NCI-H524 (cell line): ENCODE results near the gene KCTD17.

Source experiments
- DNase-seq, 2 experiments: peaks; one replicate each; lab custom pipeline; 2025; lab: John Stamatoyannopoulos, UW

The KCTD17 gene

DNA sequence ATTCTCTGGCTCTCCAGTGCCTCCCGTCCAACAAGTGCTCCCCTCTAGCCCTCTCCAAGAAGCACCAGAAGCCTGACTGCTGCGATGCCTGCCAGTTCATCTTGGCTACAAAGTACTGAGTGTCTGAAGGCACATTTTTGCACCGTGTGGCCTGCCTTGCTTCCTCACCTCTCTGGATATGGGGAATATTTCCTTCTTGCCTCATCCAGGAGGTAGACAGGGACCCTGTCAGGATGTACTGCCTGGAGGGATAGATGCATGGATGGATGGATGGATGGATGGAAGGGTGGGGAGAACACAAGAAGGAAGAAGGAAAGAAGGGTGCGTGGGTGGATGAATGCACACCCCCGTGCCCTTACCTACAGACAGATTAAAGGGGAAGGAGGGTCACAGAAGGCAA is 27.6 kb downstream of the KCTD17 start:
- DNase-seq: no peak

DNA sequence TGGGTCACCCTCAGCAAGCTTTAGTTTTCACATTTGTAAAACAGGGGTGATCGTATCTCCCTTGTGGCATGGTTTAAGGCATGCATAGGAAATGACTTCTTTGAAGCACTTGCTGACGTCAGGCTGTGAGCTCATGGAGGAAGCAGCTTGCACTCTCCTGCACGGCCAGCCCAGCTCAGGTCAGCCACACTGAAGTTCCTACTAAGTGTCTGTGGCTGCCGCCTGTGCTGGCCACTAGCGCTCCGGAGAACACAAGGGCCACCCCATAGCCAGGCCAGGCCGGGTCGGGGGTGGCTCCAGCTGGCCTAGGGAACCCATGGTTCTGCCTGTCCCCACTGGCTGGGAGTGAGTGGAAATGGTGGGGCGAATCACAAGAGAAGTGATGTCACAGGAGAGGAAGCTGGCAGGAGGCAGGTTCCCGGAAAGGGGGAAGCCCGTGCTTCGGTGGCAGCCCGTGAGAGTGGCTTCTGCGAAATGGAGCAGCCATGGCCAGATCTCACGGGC is 28.2 kb downstream of the KCTD17 start:
- DNase-seq: no peak

DNA sequence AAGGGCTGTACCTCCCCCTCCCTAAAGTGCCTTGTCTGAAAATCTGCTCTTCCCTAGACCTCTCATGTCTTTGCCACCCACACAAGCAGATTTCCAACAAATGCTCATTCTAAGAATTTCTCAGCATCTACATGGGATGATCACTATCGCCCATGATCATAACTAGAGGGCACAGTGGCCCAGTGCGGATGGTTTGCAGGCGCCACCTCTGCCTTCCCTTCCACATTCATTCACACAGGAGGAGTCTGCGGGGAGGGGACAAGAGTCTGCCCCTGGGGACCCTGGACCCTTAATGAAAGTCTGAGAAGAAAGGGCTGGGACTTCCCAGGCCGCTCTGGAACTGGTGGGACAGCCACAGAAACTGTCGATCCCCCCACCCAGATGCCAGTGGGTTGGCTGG is 28.9 kb downstream of the KCTD17 start:
- no peak for DNase-seq

GRCh38 chr22:37080838-37081237 is 29.3 kb downstream of the KCTD17 start:
- DNase-seq: no peak

GRCh38 chr22:37082251-37082873 is 30.8 kb downstream of the KCTD17 start:
- no peak for DNase-seq

- DNase-seq: no peak
These were observed 32.4 kb downstream of the KCTD17 start for GRCh38 chr22:37083914-37084313.

GRCh38 chr22:37084385-37084784 is 32.8 kb downstream of the KCTD17 start:
- no peak for DNase-seq

- DNase-seq: no peak
These were observed 34.6 kb downstream of the KCTD17 start for GRCh38 chr22:37086184-37086583.

- DNase-seq: peak in 1 of 2 experiments; percentile 63
These were observed 36.6 kb downstream of the KCTD17 start for GRCh38 chr22:37088108-37088605.

GRCh38 chr22:37088750-37089408 is 37.3 kb downstream of the KCTD17 start:
- DNase-seq: no peak

DNA sequence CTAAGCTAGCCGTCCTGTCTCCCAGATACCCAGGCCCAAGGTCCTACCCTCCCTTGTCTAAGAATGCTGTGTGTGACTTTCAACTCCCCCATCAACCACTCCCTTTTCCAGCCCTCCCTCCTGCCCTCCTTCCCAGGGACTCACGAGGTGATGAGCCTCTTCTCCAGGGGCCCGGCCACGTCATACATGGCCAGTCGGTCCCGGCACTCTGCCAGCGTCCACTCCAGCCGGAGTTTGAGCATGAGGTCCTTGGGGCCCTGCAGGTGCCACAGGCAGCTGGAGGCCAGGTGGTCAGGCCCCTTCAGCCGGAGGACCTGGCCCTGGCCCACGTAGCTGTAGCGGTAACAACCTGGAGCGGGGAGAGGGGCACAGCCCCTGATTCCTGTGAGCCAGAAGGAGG is 37.9 kb downstream of the KCTD17 start:
- DNase-seq: peak in 1 of 2 experiments; percentile 43

DNA sequence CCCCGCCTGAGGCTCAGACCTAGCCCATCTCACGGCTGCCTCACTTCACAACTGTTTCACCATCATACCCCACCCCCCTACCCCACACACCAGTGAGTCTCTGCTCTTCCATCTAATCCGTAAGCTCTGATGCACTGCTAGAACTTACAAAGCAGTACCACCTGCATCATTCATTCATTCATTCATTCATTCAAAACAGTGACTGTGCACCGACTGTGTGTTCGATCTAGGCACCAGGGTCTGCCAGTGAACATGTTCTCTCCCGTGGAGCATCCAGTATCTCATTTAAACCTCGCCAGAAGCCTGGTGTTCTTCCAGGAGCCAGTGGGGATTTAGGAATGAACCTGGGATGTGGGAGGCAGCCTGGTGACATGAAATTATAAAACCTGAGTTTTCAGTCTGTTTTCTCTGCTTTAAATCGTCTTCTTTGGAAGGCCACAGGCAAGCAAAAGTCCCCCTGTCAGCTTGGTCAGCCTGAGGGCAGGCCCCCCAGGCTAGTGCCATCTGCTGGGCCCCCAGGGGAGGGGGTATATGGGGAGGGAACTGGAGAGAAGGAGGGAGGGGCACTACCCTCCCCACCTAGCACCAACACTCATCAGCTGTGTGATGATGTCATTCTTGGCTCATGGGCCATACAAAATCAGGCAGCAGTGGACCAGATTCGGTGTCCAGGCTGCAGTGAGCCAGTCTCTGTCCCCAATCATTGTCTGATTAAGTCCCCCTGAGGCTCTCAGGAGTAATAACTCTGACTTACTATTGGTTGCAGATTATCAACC is 39.6 kb downstream of the KCTD17 start:
- peak in 1 of 2 experiments; percentile 43 for DNase-seq

DNA sequence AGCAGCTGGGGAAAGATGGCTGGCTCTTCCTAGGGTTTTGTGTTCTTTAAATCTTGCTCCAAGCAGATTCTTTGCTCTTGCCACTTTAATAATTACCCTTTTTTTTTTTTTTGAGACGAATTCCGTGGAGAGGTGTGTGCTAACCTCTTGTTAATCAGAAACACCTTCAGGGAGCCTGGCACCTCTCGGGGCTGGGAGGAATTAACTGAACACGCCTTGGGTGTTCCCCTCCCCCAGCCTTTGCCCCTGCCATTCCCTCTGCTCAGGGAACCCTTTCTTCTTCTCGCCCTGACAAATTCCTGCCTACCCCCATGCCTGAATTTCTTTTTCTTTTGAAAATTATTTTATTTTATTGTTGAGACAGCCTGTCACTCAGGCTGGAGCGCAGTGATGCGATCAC is 40.5 kb downstream of the KCTD17 start:
- no peak for DNase-seq

GRCh38 chr22:37092997-37093396 is 41.5 kb downstream of the KCTD17 start:
- no peak for DNase-seq

DNA sequence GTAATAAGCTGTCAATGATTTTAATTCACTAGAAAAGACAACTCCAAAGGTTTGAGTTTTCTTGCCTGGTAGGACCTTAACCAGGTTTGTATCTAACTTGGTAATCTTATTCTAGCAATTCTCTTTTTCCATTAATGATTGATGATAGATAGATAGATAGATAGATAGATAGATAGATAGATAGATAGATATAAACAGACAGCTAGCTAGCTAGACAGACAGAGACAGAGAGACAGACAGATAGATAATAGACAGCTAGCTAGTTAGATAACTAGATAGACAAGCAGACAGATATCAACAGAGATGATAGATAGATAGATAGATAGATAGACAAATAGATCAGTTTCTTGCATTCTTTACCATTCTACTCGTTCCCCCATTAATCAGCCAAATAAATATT is 42.7 kb downstream of the KCTD17 start:
- no peak for DNase-seq

DNA sequence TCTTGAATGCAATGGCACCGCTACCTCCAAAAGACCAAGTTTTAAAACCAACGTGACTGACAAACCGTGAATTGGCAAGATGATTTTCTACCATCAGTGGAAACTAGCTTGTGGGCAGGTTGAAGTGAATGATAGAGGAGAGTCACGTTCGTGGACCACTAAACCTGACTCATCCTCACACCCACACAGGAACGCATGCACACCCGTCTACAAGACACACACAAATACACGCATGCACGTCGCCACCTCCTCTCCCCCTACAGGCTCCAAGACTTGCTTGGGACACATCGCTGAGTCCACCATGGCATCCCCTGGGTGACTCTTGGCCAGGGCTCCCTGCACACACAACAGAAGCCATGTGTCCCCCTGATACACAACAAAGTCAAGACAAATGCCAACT is 43.6 kb downstream of the KCTD17 start:
- no peak for DNase-seq

GRCh38 chr22:37097346-37097745 is 45.8 kb downstream of the KCTD17 start:
- DNase-seq: no peak

GRCh38 chr22:37098976-37099591 is 47.5 kb downstream of the KCTD17 start:
- no peak for DNase-seq

- peak in 1 of 2 experiments; percentile 52 for DNase-seq
These were observed 49.1 kb downstream of the KCTD17 start for GRCh38 chr22:37100589-37101127.

DNA sequence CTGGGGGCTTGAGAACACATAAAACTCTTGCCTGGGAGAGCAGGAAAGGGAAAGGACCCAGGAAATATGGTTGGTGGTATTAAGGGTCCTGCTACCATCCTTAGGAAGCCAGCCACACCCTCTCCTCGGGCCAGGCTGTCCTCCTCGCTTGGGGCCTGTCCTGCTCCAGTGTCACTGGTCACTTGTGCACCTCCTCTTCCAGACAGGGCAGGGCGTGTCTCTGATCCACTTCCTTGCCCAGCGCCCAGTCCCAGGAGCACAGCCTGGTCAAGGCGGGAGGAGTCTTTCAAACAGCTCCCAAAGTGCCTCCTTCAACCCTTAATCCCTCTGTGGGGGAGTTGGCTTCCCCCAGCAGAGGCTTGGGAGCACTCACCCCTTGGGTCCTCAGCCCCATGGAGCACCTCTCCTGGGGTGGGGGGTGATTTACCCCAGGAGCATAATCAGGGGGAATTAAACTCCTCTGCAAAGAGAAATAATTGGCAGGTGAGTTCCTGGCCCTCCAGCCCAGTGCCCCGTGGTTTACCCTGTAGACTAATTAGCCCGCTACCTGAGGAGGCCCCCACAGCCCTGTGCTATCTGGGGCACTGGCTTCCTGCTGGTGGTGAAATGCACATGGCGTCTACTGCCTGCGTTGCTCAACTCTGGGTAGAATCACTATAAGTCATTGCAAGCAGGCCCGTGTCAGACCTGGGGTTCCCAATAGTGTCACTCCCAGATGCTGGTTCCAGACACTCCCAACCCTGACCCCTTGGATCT is 49.9 kb downstream of the KCTD17 start:
- DNase-seq: no peak

GRCh38 chr22:37103151-37103550 is 51.6 kb downstream of the KCTD17 start:
- DNase-seq: no peak
